SK-N-SH (cell line): ENCODE results near the gene SPRED2. TPM values are rescaled to one million over a fixed set of nuclear protein-coding genes. Genes with fewer than 3 reads are reported as not detected.

Experiments
- CTCF ChIA-PET: fragments of 300-600, 350-600 bp; formaldehyde crosslinking; extraction: SDS; loops from one replicate; lab custom pipeline; 2021; lab: Yijun Ruan, JAX
- POLR2A ChIA-PET: fragments of 350-600 bp; sonication (Branson Sonifier 250); formaldehyde crosslinking; extraction: SDS; loops from one replicate; lab custom pipeline; 2020; ENCODE audit warnings: antibody characterized with exemption, inconsistent platforms; lab: Yijun Ruan, JAX
- DNase-seq: peaks from one replicate; pipeline ENCODE4 v3.0.0; 2012
- H2AFZ ChIP-seq: fragments of 200-600 bp; sonication (generic); 2 replicates; pipeline ENCODE4 v1.8.1; 2016; ENCODE audit warnings: antibody characterized with exemption, mild to moderate bottlenecking, low read depth
- H3F3A ChIP-seq: fragments of 200-600 bp; sonication (generic); replicated peaks from 2 replicates; pipeline ENCODE3; 2016; ENCODE audit warnings: antibody characterized with exemption, mild to moderate bottlenecking; ENCODE audit not compliant: insufficient read depth
- H3K27ac ChIP-seq, 2 experiments: fragments of 200-500 bp in 1 of 2; fragments of 200-600 bp in 1 of 2; sonication (Bioruptor generic) in 1 of 2; sonication (generic), shearing (Covaris generic) in 1 of 2; 2 replicates each; pipeline versions ENCODE4 v1.5.1 to v1.6.1; 2014 to 2016; ENCODE audit warnings: low read depth in 2 of 2, inconsistent platforms in 1 of 2, low read length in 1 of 2, mild to moderate bottlenecking in 1 of 2, mixed read lengths in 1 of 2
- H3K27me3 ChIP-seq: fragments of 200-600 bp; sonication (generic), shearing (Covaris generic); 2 replicates; pipeline ENCODE4 v1.6.1; 2016; ENCODE audit warnings: mixed run types; ENCODE audit not compliant: insufficient read depth
- H3K36me3 ChIP-seq, 2 experiments: fragments of 200-500 bp in 1 of 2; fragments of 200-600 bp in 1 of 2; sonication (Bioruptor generic) in 1 of 2; sonication (generic) in 1 of 2; replicated peaks in 1 of 2; 2 replicates each; pipeline versions ENCODE3 to v1.5.1; 2014 to 2016; ENCODE audit warnings: low read length in 1 of 2, mild to moderate bottlenecking in 1 of 2; ENCODE audit not compliant: insufficient read depth in 2 of 2, control insufficient read depth in 1 of 2
- H3K4me1 ChIP-seq, 2 experiments: fragments of 200-500 bp in 1 of 2; fragments of 200-600 bp in 1 of 2; sonication (Bioruptor generic) in 1 of 2; sonication (generic), shearing (Covaris generic) in 1 of 2; 2 replicates each; pipeline versions ENCODE4 v1.5.1 to v1.6.1; 2014 to 2016; ENCODE audit warnings: low read depth in 1 of 2, low read length in 1 of 2, mixed run types in 1 of 2; ENCODE audit not compliant: insufficient read depth in 2 of 2, control insufficient read depth in 1 of 2
- H3K4me2 ChIP-seq: fragments of 200-600 bp; sonication (generic), shearing (Covaris generic); 2 replicates; pipeline ENCODE4 v1.6.1; 2017; ENCODE audit warnings: mixed run types
- H3K4me3 ChIP-seq, 2 experiments: fragments of 200-500 bp in 1 of 2; fragments of 200-600 bp in 1 of 2; sonication (Bioruptor generic) in 1 of 2; sonication (generic), shearing (Covaris generic) in 1 of 2; 2 replicates each; pipeline versions ENCODE4 v1.5.1 to v1.8.1; 2014 to 2016; ENCODE audit warnings: low read depth in 2 of 2, inconsistent platforms in 1 of 2, low read length in 1 of 2, mild to moderate bottlenecking in 1 of 2, mixed read lengths in 1 of 2, moderate library complexity in 1 of 2
- H3K79me2 ChIP-seq: fragments of 200-600 bp; sonication (generic); 2 replicates; pipeline ENCODE4 v1.8.1; 2017; ENCODE audit warnings: mild to moderate bottlenecking; ENCODE audit not compliant: insufficient read depth
- H3K9ac ChIP-seq: fragments of 200-600 bp; sonication (generic); 2 replicates; pipeline ENCODE4 v1.6.1; 2017; ENCODE audit warnings: mixed run types
- H3K9me2 ChIP-seq: fragments of 200-600 bp; sonication (generic); 2 replicates; pipeline ENCODE4 v1.6.1; 2017; ENCODE audit warnings: mixed run types
- H3K9me3 ChIP-seq: fragments of 200-600 bp; sonication (generic); 2 replicates; pipeline ENCODE4 v1.6.1; 2017; ENCODE audit warnings: mixed run types, mild to moderate bottlenecking, moderate library complexity
- H4K20me1 ChIP-seq: fragments of 200-600 bp; sonication (generic); 2 replicates; pipeline ENCODE4 v1.6.1; 2017; ENCODE audit warnings: mild to moderate bottlenecking, mixed run types; ENCODE audit not compliant: insufficient read depth
- CTCF ChIP-seq: fragments of 200-600 bp; sonication (generic); IDR thresholded peaks from 2 replicates; pipeline ENCODE4 v1.6.1; 2017; ENCODE audit warnings: antibody characterized with exemption, mild to moderate bottlenecking, moderate library complexity
- FOSL2 ChIP-seq: IDR thresholded peaks from 2 replicates; pipeline ENCODE4 v1.4.0; 2012; ENCODE audit warnings: low read depth, mild to moderate bottlenecking, moderate library complexity, borderline replicate concordance
- FOXJ3 ChIP-seq: sonication (generic); formaldehyde crosslinking; IDR thresholded peaks from 2 replicates; pipeline ENCODE4 v1.5.1; 2020; ENCODE audit warnings: mild to moderate bottlenecking, missing genetic modification reagents
- JUND ChIP-seq: IDR thresholded peaks from 2 replicates; pipeline ENCODE4 v1.4.0; 2012
- MEF2A ChIP-seq: IDR thresholded peaks from 2 replicates; pipeline ENCODE4 v1.4.0; 2012; ENCODE audit warnings: low read depth, borderline replicate concordance
- RAD21 ChIP-seq: IDR thresholded peaks from 2 replicates; pipeline ENCODE4 v1.6.1; 2012; ENCODE audit warnings: mild to moderate bottlenecking, low read length
- RCOR1 ChIP-seq: fragments of 150-350 bp; IDR thresholded peaks from 2 replicates; pipeline ENCODE4 v1.6.1; 2017; ENCODE audit warnings: antibody characterized with exemption, low read length
- REST ChIP-seq: IDR thresholded peaks from 2 replicates; pipeline ENCODE4 v1.6.1; 2012; ENCODE audit warnings: mild to moderate bottlenecking, low read depth, low read length, moderate library complexity
- RFX5 ChIP-seq: IDR thresholded peaks from 2 replicates; pipeline ENCODE4 v1.6.1; 2012; ENCODE audit warnings: mild to moderate bottlenecking, improper control_type of control experiment, low read length
- RXRA ChIP-seq: IDR thresholded peaks from 2 replicates; pipeline ENCODE4 v1.4.0; 2012; ENCODE audit warnings: low read depth, mild to moderate bottlenecking, borderline replicate concordance
- USF1 ChIP-seq: IDR thresholded peaks from 2 replicates; pipeline ENCODE4 v1.4.0; 2012; ENCODE audit warnings: low read depth, borderline replicate concordance
- USF2 ChIP-seq: fragments of 150-350 bp; IDR thresholded peaks from 2 replicates; pipeline ENCODE4 v1.6.1; 2017; ENCODE audit warnings: antibody characterized with exemption, low read length, low read depth, borderline replicate concordance
- WGBS: methylation state at CpG from one replicate; pipeline ENCODE4 v1.1.6; 2017; ENCODE audit warnings: low lambda C conversion rate; 5-methylcytosine and 5-hydroxymethylcytosine counted together
- polyA plus RNA-seq, 3 experiments: library from polyadenylated mRNA; depleted of rRNA; stranded (reverse); fragments of >200 nt; gene quantifications; 2 replicates each; pipeline ENCODE4 v1.2.3, GENCODE V29; 2012

SPRED2 gene
- polyA plus RNA-seq, 1 of the 3 experiments (the other 2 are of a cell fraction), result 21.9 TPM

GRCh38 chr2:65297544-65297943 lies 134.9 kb downstream of the SPRED2 start:
- TF ChIP-seq USF1, result no peak
- TF ChIP-seq FOSL2, result no peak
- no peak for TF ChIP-seq RCOR1
- no peak for TF ChIP-seq MEF2A
- no peak for TF ChIP-seq CTCF
- H3K79me2 ChIP-seq, result no peaks in the 10 kb centered on the region
- no peak overlapping the region for H3K27ac ChIP-seq
- no peak for DNase-seq
- peaks cover 7 to 23% of the 10 kb centered on the region in 2 experiments; a peak in 3 of 4 replicates for H3K4me1 ChIP-seq
- H2AFZ ChIP-seq, result no peak overlapping the region
- H3K4me2 ChIP-seq, result no peak overlapping the region
- CTCF ChIA-PET, result interaction anchor here (0.7 to 1.7 kb wide), 3 partner anchors 23 to 255 kb away, joined by 3 read pairs; no protein-coding TSS in a partner anchor
- peaks cover 17% of the 10 kb centered on the region for H3F3A ChIP-seq
- no peak overlapping the region for H3K4me3 ChIP-seq
- no peak overlapping the region for H3K9ac ChIP-seq
- no peaks in the 10 kb centered on the region for H3K27me3 ChIP-seq
- POLR2A ChIA-PET, result no interaction called here
- no peaks in the 10 kb centered on the region for H4K20me1 ChIP-seq
- WGBS, result 95% methylated on average over 9 of the region's 9 CpGs
- no peaks in the 10 kb centered on the region for H3K36me3 ChIP-seq
- no peaks in the 10 kb centered on the region for H3K9me3 ChIP-seq
- H3K9me2 ChIP-seq, result no peaks in the 10 kb centered on the region

GRCh38 chr2:65296971-65297370 lies 135.4 kb downstream of the SPRED2 start:
- peaks cover 10 to 19% of the 10 kb centered on the region in 2 experiments; a peak in 3 of 4 replicates for H3K4me1 ChIP-seq
- H2AFZ ChIP-seq, result no peak overlapping the region
- H3K4me3 ChIP-seq, result no peak overlapping the region
- H3K9me3 ChIP-seq, result no peaks in the 10 kb centered on the region
- no peak for DNase-seq
- no peaks in the 10 kb centered on the region for H3K9me2 ChIP-seq
- WGBS, result 99% methylated on average over 7 of the region's 7 CpGs
- no peak overlapping the region for H3K27ac ChIP-seq
- H3K9ac ChIP-seq, result no peak overlapping the region
- POLR2A ChIA-PET, result interaction anchor here (0.8 kb wide), 1 partner anchor 118 kb away, joined by 3 read pairs; no protein-coding TSS in a partner anchor
- no peaks in the 10 kb centered on the region for H4K20me1 ChIP-seq
- no peak for TF ChIP-seq RFX5
- TF ChIP-seq USF2, result no peak
- no peak for TF ChIP-seq FOXJ3
- TF ChIP-seq FOSL2, result no peak
- no peak for TF ChIP-seq MEF2A
- TF ChIP-seq RXRA, result no peak
- TF ChIP-seq JUND, result no peak
- TF ChIP-seq RAD21, result no peak
- no peak for TF ChIP-seq REST
- no peak overlapping the region for H3K4me2 ChIP-seq
- no peaks in the 10 kb centered on the region for H3K27me3 ChIP-seq
- no peaks in the 10 kb centered on the region for H3K36me3 ChIP-seq
- H3K79me2 ChIP-seq, result no peaks in the 10 kb centered on the region
- CTCF ChIA-PET, result interaction anchor here (0.7 to 1.7 kb wide), 4 partner anchors 11 to 256 kb away, joined by 3 read pairs; no protein-coding TSS in a partner anchor
- peaks cover 14% of the 10 kb centered on the region for H3F3A ChIP-seq
